Nephron progenitor cell (in vitro differentiated cells): ENCODE results near the gene ITCH.
"Not testable (repeated sequence)": the region's sequence is repeated elsewhere in the genome, so short reads cannot be mapped to it uniquely, and the experiment has no call there.

Experiments used
- DNase-seq: peaks from one replicate; pipeline ENCODE4 v3.0.0; 2021
- H3K27ac Mint-ChIP-seq: 2 replicates; pipeline ENCODE4 v1.8.0; 2021; ENCODE audit warnings: mild to moderate bottlenecking, moderate library complexity, mixed read lengths
- H3K27me3 Mint-ChIP-seq: 2 replicates; pipeline ENCODE4 v1.8.0; 2021; ENCODE audit warnings: mild to moderate bottlenecking, low read depth, mixed read lengths; ENCODE audit not compliant: poor library complexity
- H3K36me3 Mint-ChIP-seq: 2 replicates; pipeline ENCODE4 v1.8.0; 2021; ENCODE audit warnings: low read depth, mixed read lengths
- H3K4me1 Mint-ChIP-seq: 2 replicates; pipeline ENCODE4 v1.8.0; 2021; ENCODE audit warnings: mixed read lengths
- H3K4me3 Mint-ChIP-seq: 2 replicates; pipeline ENCODE4 v1.8.0; 2021; ENCODE audit warnings: mild to moderate bottlenecking, moderate library complexity, mixed read lengths
- H3K9me3 Mint-ChIP-seq: 2 replicates; pipeline ENCODE4 v1.8.0; 2021; ENCODE audit warnings: mild to moderate bottlenecking, moderate library complexity, mixed read lengths
- CTCF ChIP-seq: fragments of 200-600 bp; sonication (generic); IDR thresholded peaks from 2 replicates; pipeline ENCODE4 v1.5.0; 2021; ENCODE audit warnings: antibody characterized with exemption

ITCH gene

GRCh38 chr20:34437330-34437986, 74.4 kb downstream of the ITCH start:
- H3K4me3 Mint-ChIP-seq, result no peak overlapping the region
- no peak for DNase-seq
- H3K27ac Mint-ChIP-seq, result peak overlapping the region; percentile 94

GRCh38 chr20:34439168-34439567, 76.1 kb downstream of the ITCH start:
- Mint-ChIP-seq H3K4me3 (no peak overlapping the region), H3K36me3 (peaks cover 67% of the 10 kb centered on the region), H3K27me3 (no peaks in the 10 kb centered on the region), H3K9me3 (no peaks in the 10 kb centered on the region), H3K27ac (no peak overlapping the region), H3K4me1 (no peaks in the 10 kb centered on the region)
- TF ChIP-seq CTCF, result no peak
- no peak for DNase-seq

More at GRCh38 chr20:34437330-34437986, 74.4 kb downstream of the ITCH start:
- H3K36me3 Mint-ChIP-seq, result peaks cover 58% of the 10 kb centered on the region
- no peak for TF ChIP-seq CTCF
- no peaks in the 10 kb centered on the region for H3K9me3 Mint-ChIP-seq
- no peaks in the 10 kb centered on the region for H3K4me1 Mint-ChIP-seq
- no peaks in the 10 kb centered on the region for H3K27me3 Mint-ChIP-seq

GRCh38 chr20:34441423-34441822, 78.3 kb downstream of the ITCH start:
- DNase-seq, H3K9me3 Mint-ChIP-seq, H3K4me1 Mint-ChIP-seq, H3K4me3 Mint-ChIP-seq, H3K27ac Mint-ChIP-seq, H3K27me3 Mint-ChIP-seq: not testable (repeated sequence)
- H3K36me3 Mint-ChIP-seq, result peaks cover 79% of the 10 kb centered on the region

- DNase-seq, result no peak
- H3K27me3 Mint-ChIP-seq, result no peaks in the 10 kb centered on the region
- peaks cover 90% of the 10 kb centered on the region for H3K36me3 Mint-ChIP-seq
- H3K9me3 Mint-ChIP-seq, result no peaks in the 10 kb centered on the region
- no peak overlapping the region for H3K4me3 Mint-ChIP-seq
- no peak for TF ChIP-seq CTCF
- no peak overlapping the region for H3K27ac Mint-ChIP-seq
- H3K4me1 Mint-ChIP-seq, result no peaks in the 10 kb centered on the region
Observed at GRCh38 chr20:34443546-34443945, 80.5 kb downstream of the ITCH start.

- Mint-ChIP-seq H3K27me3 (no peaks in the 10 kb centered on the region), H3K4me3 (no peak overlapping the region), H3K36me3 (peaks cover 88% of the 10 kb centered on the region), H3K4me1 (no peaks in the 10 kb centered on the region), H3K9me3 (no peaks in the 10 kb centered on the region), H3K27ac (peak overlapping the region; percentile 46)
- no peak for DNase-seq
- TF ChIP-seq CTCF, result no peak
Observed at GRCh38 chr20:34445177-34446065, 82.3 kb downstream of the ITCH start.

- TF ChIP-seq CTCF, result no peak
- Mint-ChIP-seq H3K36me3 (peaks cover 91% of the 10 kb centered on the region), H3K4me1 (no peaks in the 10 kb centered on the region), H3K4me3 (no peak overlapping the region), H3K27ac (peak overlapping the region; percentile 33), H3K27me3 (no peaks in the 10 kb centered on the region), H3K9me3 (no peaks in the 10 kb centered on the region)
- DNase-seq, result no peak
Observed at GRCh38 chr20:34448517-34448916, 85.4 kb downstream of the ITCH start.
